Stimulated activated CD4-positive, alpha-beta T cell treated with anti-CD3 and anti-CD28 coated beads, TNF-alpha, amount 100 ng/mL, for 4 hours (primary cell): Measurements from ENCODE around the gene ANKRD33.
A peak's percentile ranks its signal among the peaks of the same experiment; 100 is the strongest.

Experiments
- DNase-seq, 3 experiments: peaks; one replicate each; pipeline ENCODE4 v3.0.0-alpha.2; 2020; ENCODE audit warnings: low read depth in 3 of 3

ANKRD33 gene

GRCh38 chr12:51917041-51917590, 29.2 kb downstream of the ANKRD33 start:
- DNase-seq = no peak

- no peak for DNase-seq
Observed at GRCh38 chr12:51917746-51918453, 30.0 kb downstream of the ANKRD33 start.

- no peak for DNase-seq
Observed at GRCh38 chr12:51920046-51920445, 32.1 kb downstream of the ANKRD33 start.

- no peak for DNase-seq
Observed at GRCh38 chr12:51921017-51921725, 33.3 kb downstream of the ANKRD33 start.

- no peak for DNase-seq
Observed at GRCh38 chr12:51922146-51922545, 34.2 kb downstream of the ANKRD33 start.

GRCh38 chr12:51922762-51923505, 35.0 kb downstream of the ANKRD33 start:
- DNase-seq = no peak

GRCh38 chr12:51923506-51924365, 35.8 kb downstream of the ANKRD33 start:
- DNase-seq = peak; percentile 28 to 40 (median 39)

- DNase-seq = no peak
Observed at GRCh38 chr12:51924551-51925319, 36.8 kb downstream of the ANKRD33 start.

- no peak for DNase-seq
Observed at GRCh38 chr12:51925346-51926063, 37.6 kb downstream of the ANKRD33 start.

- DNase-seq = no peak
Observed at GRCh38 chr12:51926064-51926632, 38.2 kb downstream of the ANKRD33 start.

GRCh38 chr12:51926718-51927117, 38.8 kb downstream of the ANKRD33 start:
- peak in 2 of 3 experiments; percentile 13 to 24 for DNase-seq

GRCh38 chr12:51932218-51933076, 44.5 kb downstream of the ANKRD33 start:
- no peak for DNase-seq

- DNase-seq = no peak
Observed at GRCh38 chr12:51934080-51934479, 46.2 kb downstream of the ANKRD33 start.

- DNase-seq = no peak
Observed at GRCh38 chr12:51937926-51938325, 50.0 kb downstream of the ANKRD33 start.

GRCh38 chr12:51938726-51939125, 50.8 kb downstream of the ANKRD33 start:
- no peak for DNase-seq

GRCh38 chr12:51941011-51941581, 53.2 kb downstream of the ANKRD33 start:
- no peak for DNase-seq
